GM12878 (cell line): ENCODE measurements around the gene PARS2. TPM values are rescaled to one million over a fixed set of nuclear protein-coding genes. Genes with fewer than 3 reads are reported as not detected.

ENCODE experiments used
- ATAC-seq: fragments of 200-7000 bp; cut with Tn5 transposase; 3 replicates; pipeline ENCODE4 v1.9.1; 2020; ENCODE audit warnings: mild to moderate bottlenecking, moderate library complexity
- BruUV-seq: library from RNA; stranded (reverse); fragments of 400-500 nt; replicated peaks from 2 replicates; lab custom pipeline; 2021; lab: Mats Ljungman, UMichigan
- CTCF ChIA-PET: fragments of 300-600 bp; sonication (Branson Sonifier 250); formaldehyde crosslinking; extraction: SDS; loops from one replicate; lab custom pipeline; 2021; ENCODE audit warnings: inconsistent platforms; lab: Yijun Ruan, JAX
- POLR2A ChIA-PET: fragments of 350-600 bp; formaldehyde crosslinking; extraction: SDS; loops from one replicate; lab custom pipeline; 2021; ENCODE audit warnings: inconsistent platforms; lab: Charles Lee
- RAD21 ChIA-PET: fragments of 300-600 bp; sonication (Branson Sonifier 250); formaldehyde crosslinking; loops from one replicate; lab custom pipeline; 2023; ENCODE audit warnings: antibody characterized with exemption; ENCODE audit not compliant: unreplicated experiment; lab: Charles Lee
- SMC1A ChIA-PET: fragments of 300-600 bp; sonication (Branson Sonifier 250); formaldehyde crosslinking; loops from one replicate; lab custom pipeline; 2023; ENCODE audit not compliant: unreplicated experiment, uncharacterized antibody; lab: Charles Lee
- DNase-seq: peaks from one replicate; pipeline ENCODE4 v3.0.0-alpha.2; 2011; ENCODE audit warnings: low read depth, low spot score
- FAIRE-seq: peaks from 3 replicates; lab custom pipeline; 2011; peaks lifted over from hg19 to GRCh38; lab: Jason Lieb, UNC
- H2AFZ ChIP-seq: 2 replicates; pipeline ENCODE4 v1.6.0; 2011; ENCODE audit warnings: low read depth, low read length, control low read depth; ENCODE audit not compliant: control insufficient read depth
- H3K27ac ChIP-seq: 2 replicates; pipeline ENCODE4 v1.5.1; 2011; ENCODE audit warnings: control low read depth; ENCODE audit not compliant: control insufficient read depth, insufficient read depth
- H3K27me3 ChIP-seq, 2 experiments: replicated peaks in 1 of 2; 2 replicates each; pipeline versions ENCODE4 v1.6.0 to v1.6.1; 2011; ENCODE audit warnings: low read length in 1 of 2; ENCODE audit not compliant: control insufficient read depth in 2 of 2, insufficient read depth in 2 of 2
- H3K36me3 ChIP-seq, 2 experiments: 2 replicates each; pipeline ENCODE4 v1.5.1; 2011; ENCODE audit warnings: low read length in 1 of 2; ENCODE audit not compliant: control insufficient read depth in 2 of 2, insufficient read depth in 2 of 2
- H3K4me1 ChIP-seq: 2 replicates; pipeline ENCODE4 v1.6.1; 2011; ENCODE audit warnings: mild to moderate bottlenecking, low read length, moderate library complexity, mixed read lengths; ENCODE audit not compliant: control insufficient read depth, insufficient read depth
- H3K4me2 ChIP-seq: 2 replicates; pipeline ENCODE4 v1.6.0; 2011; ENCODE audit warnings: control low read depth; ENCODE audit not compliant: control insufficient read depth, insufficient read depth
- H3K4me3 ChIP-seq: fragments of 200-600 bp; sonication (generic); 2 replicates; pipeline ENCODE4 v1.5.1; 2016
- H3K79me2 ChIP-seq: 2 replicates; pipeline ENCODE4 v1.6.0; 2011; ENCODE audit warnings: low read length; ENCODE audit not compliant: control insufficient read depth, insufficient read depth
- H3K9ac ChIP-seq: 2 replicates; pipeline ENCODE4 v1.8.0; 2011; ENCODE audit warnings: low read length, control low read depth, mixed read lengths; ENCODE audit not compliant: control insufficient read depth, insufficient read depth
- H3K9me3 ChIP-seq: replicated peaks from 3 replicates; pipeline ENCODE4 v1.5.1; 2011; ENCODE audit warnings: mild to moderate bottlenecking, low read length; ENCODE audit not compliant: control insufficient read depth, insufficient read depth
- H4K20me1 ChIP-seq: 2 replicates; pipeline ENCODE4 v1.6.0; 2011; ENCODE audit not compliant: control insufficient read depth, insufficient read depth
- BMI1 ChIP-seq: fragments of 450-650 bp; IDR thresholded peaks from 2 replicates; pipeline ENCODE4 v1.6.1; 2016; ENCODE audit warnings: mild to moderate bottlenecking, moderate library complexity, borderline replicate concordance
- BRCA1 ChIP-seq: IDR thresholded peaks from 2 replicates; pipeline ENCODE4 v1.6.1; 2011; ENCODE audit warnings: low read depth, low read length, improper control_type of control experiment
- CBFB ChIP-seq: IDR thresholded peaks from 2 replicates; pipeline ENCODE4 v1.6.1; 2016; ENCODE audit warnings: antibody characterized with exemption, low read depth
- CHD2 ChIP-seq: IDR thresholded peaks from 2 replicates; pipeline ENCODE4 v1.6.1; 2011; ENCODE audit warnings: low read depth, low read length, improper control_type of control experiment, borderline replicate concordance
- GATAD2B ChIP-seq: fragments of 450-650 bp; conservative IDR thresholded peaks from 2 replicates; pipeline ENCODE4 v1.6.1; 2017; ENCODE audit warnings: low read depth, mild to moderate bottlenecking, moderate library complexity
- HDAC6 ChIP-seq: fragments of 200-600 bp; sonication (generic); IDR thresholded peaks from one replicate; pipeline ENCODE4 v1.8.0; 2017; ENCODE audit warnings: antibody characterized with exemption; ENCODE audit not compliant: unreplicated experiment
- NFXL1 ChIP-seq: fragments of 450-650 bp; IDR thresholded peaks from 2 replicates; pipeline ENCODE4 v1.6.1; 2017; ENCODE audit warnings: antibody characterized with exemption, mild to moderate bottlenecking, borderline replicate concordance
- PAX8 ChIP-seq: fragments of 450-650 bp; IDR thresholded peaks from 2 replicates; pipeline ENCODE4 v1.6.1; 2017; ENCODE audit warnings: mild to moderate bottlenecking, moderate library complexity
- RB1 ChIP-seq: fragments of 450-650 bp; formaldehyde crosslinking; IDR thresholded peaks from 2 replicates; pipeline ENCODE4 v1.6.1; 2017; ENCODE audit warnings: mild to moderate bottlenecking, borderline replicate concordance
- SPI1 ChIP-seq: IDR thresholded peaks from 2 replicates; pipeline ENCODE4 v1.6.1; 2011; ENCODE audit warnings: low read depth, mild to moderate bottlenecking, low read length, moderate library complexity, borderline replicate concordance; ENCODE audit not compliant: insufficient read depth
- SUZ12 ChIP-seq: fragments of 200-600 bp; sonication (generic); IDR thresholded peaks from one replicate; pipeline ENCODE4 v1.6.1; 2018; ENCODE audit warnings: antibody characterized with exemption, mild to moderate bottlenecking; ENCODE audit not compliant: unreplicated experiment
- TAF1 ChIP-seq: IDR thresholded peaks from 2 replicates; pipeline ENCODE4 v1.6.1; 2011; ENCODE audit warnings: mild to moderate bottlenecking, low read depth, low read length, borderline replicate concordance
- in situ Hi-C: fragments of 300-500 bp; cut with MboI; formaldehyde crosslinking; loops from 9 replicates; pipeline ENCODE4 v1.14.3; 2018; ENCODE audit warnings: mixed read lengths
- intact Hi-C: fragments of 100-400 bp; cut with micrococcal nuclease; formaldehyde crosslinking; loops from one replicate; pipeline ENCODE4 v1.14.2; 2022; ENCODE audit not compliant: unreplicated experiment
- polyA plus RNA-seq, 11 experiments: library from polyadenylated mRNA; depleted of rRNA in 4 of 11; unstranded in 6 of 11; stranded (reverse) in 5 of 11; fragments of >200 nt; fragmentation: Nextera tagmentation in 4 of 11; fragmentation: Illumina TruSeq in 1 of 11; extraction: Ambion mirVana in 4 of 11; extraction: Trizol in 1 of 11; gene quantifications; 1 replicate in 1 of 11; 2 replicates in 10 of 11; pipeline versions ENCODE4 v1.2.1 to v1.2.3, GENCODE V29; 2011 to 2016; ENCODE audit warnings: inconsistent platforms in 2 of 11, missing spikeins in 2 of 11, low read depth in 1 of 11
- total RNA-seq, 4 experiments: library from RNA; depleted of rRNA in 3 of 4; stranded (reverse); fragments of >200 nt in 3 of 4; fragmentation: Illumina TruSeq in 1 of 4; extraction: Trizol in 1 of 4; gene quantifications; 2 replicates each; pipeline versions ENCODE4 v1.2.1 to v1.2.3, GENCODE V29; 2013 to 2021
- TF ChIP-seq, protein P1 (sequence below): fragments of 450-650 bp; IDR thresholded peaks from 2 replicates; pipeline ENCODE4 v1.6.1; 2017; ENCODE audit warnings: mild to moderate bottlenecking

Gene PARS2
- total and polyA plus RNA-seq, 10 of the 15 experiments (the other 5 are each of a cell fraction or from before 2014, with no cell fraction given), result 3.7 to 12.2 (median 5.9) TPM

DNA sequence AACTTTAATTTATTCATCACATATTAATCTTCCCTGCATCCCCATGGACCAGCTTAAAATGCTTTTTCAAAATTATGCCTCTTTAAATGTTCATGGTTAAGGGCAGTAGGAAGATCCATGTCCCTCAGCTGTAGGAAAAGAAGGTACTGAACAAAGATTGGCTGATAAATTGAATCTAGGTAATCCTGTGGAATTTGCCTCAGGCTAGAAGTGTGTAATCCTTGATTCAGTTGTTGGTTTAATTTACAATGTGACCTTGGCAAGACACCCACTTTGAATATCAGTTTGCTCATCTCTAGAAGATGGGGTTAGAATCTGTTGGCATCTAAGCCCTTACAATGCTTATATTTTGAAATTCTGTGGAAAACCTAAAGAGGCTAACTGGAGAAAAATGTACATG is 42.6 kb downstream of the PARS2 start:
- Histone ChIP-seq H2AFZ (no peak overlapping the region), H3K9ac (no peak overlapping the region), H3K4me1 (peaks cover 2% of the 10 kb centered on the region; the same call in 1 of the 2 replicates), H4K20me1 (no peaks in the 10 kb centered on the region), H3K9me3 (no peaks in the 10 kb centered on the region; the same call in 2 of the 3 replicates), H3K27me3 (no peaks in the 10 kb centered on the region), H3K79me2 (peaks cover 7% of the 10 kb centered on the region), H3K27ac (no peak overlapping the region), H3K4me2 (no peak overlapping the region), H3K36me3 (peaks cover 0 to 23% of the 10 kb centered on the region in 2 experiments), H3K4me3 (no peak overlapping the region)
- ChIA-PET RAD21 (no interaction called here), SMC1A (interaction anchor here (0.9 kb wide), 1 partner anchor 69 kb away, joined by 3 read pairs; no protein-coding TSS in a partner anchor), CTCF (interaction anchor here (0.6 to 0.7 kb wide), 2 partner anchors 42 to 672 kb away, joined by 3 read pairs; no protein-coding TSS in a partner anchor), POLR2A (interaction anchor here (0.7 kb wide), 2 partner anchors 232 to 1483 kb away, joined by 3 read pairs; no protein-coding TSS in a partner anchor)
- DNase-seq (no peak), ATAC-seq (no peak), FAIRE-seq (no peak)
- no TSS peak for BruUV-seq
- intact Hi-C loops, result no loop called here
- TF ChIP-seq NFXL1, result no peak
- no peak for TF ChIP-seq HDAC6
- no peak for TF ChIP-seq SPI1
- TF ChIP-seq RB1, result no peak
- TF ChIP-seq, protein P1, sequence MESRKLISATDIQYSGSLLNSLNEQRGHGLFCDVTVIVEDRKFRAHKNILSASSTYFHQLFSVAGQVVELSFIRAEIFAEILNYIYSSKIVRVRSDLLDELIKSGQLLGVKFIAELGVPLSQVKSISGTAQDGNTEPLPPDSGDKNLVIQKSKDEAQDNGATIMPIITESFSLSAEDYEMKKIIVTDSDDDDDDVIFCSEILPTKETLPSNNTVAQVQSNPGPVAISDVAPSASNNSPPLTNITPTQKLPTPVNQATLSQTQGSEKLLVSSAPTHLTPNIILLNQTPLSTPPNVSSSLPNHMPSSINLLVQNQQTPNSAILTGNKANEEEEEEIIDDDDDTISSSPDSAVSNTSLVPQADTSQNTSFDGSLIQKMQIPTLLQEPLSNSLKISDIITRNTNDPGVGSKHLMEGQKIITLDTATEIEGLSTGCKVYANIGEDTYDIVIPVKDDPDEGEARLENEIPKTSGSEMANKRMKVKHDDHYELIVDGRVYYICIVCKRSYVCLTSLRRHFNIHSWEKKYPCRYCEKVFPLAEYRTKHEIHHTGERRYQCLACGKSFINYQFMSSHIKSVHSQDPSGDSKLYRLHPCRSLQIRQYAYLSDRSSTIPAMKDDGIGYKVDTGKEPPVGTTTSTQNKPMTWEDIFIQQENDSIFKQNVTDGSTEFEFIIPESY, result no peak
- TF ChIP-seq TAF1, result no peak
- TF ChIP-seq GATAD2B, result no peak
- TF ChIP-seq CBFB, result no peak
- TF ChIP-seq BRCA1, result no peak
- no peak for TF ChIP-seq CHD2
- no peak for TF ChIP-seq BMI1
- TF ChIP-seq SUZ12, result no peak
- no peak for TF ChIP-seq PAX8
- in situ Hi-C loops, result no loop called here
